ENCODE measurements around the gene LRRC43.

The LRRC43 gene

GRCh38 chr12:122203301-122204166, 20.6 kb downstream of the LRRC43 start, which contains the start of gene B3GNT4:
B3GNT4 (plus strand) TSS chr12:122203709; CDS start chr12:122204619, 910 bp downstream.
- Histone ChIP-seq H3K14ac (ENCODE audit: low read length) (peak within 1 kb of the TSS; percentile 71), H3K9ac (ENCODE audit: low read depth, low read length, poor library complexity) (peak within 1 kb of the TSS; percentile 71), H3K27me3 (ENCODE audit: control insufficient read depth in 3 of 3, insufficient read depth in 3 of 3, low read depth in 1 of 3, low read length in 3 of 3) (peaks cover 5 to 59% (median 32%) of the 10 kb centered on the region in 3 experiments), H3K23ac (ENCODE audit: low read depth, low read length, poor library complexity) (peak within 1 kb of the TSS; percentile 85), H2AFZ (ENCODE audit: low read length) (peak within 1 kb of the TSS; percentile 90), H3K9me3 (replicated peaks in 1 of 2; ENCODE audit: control insufficient read depth in 2 of 2, insufficient read depth in 1 of 2, low read depth in 1 of 2, low read length in 2 of 2) (no peaks in the 10 kb centered on the region), H3K4ac (ENCODE audit: low read length) (no peak within 1 kb of the TSS), H4K8ac (ENCODE audit: low read depth, low read length) (no peak within 1 kb of the TSS), H2BK120ac (ENCODE audit: low read depth, low read length) (no peak within 1 kb of the TSS), H4K91ac (ENCODE audit: low read depth, low read length, poor library complexity) (no peak within 1 kb of the TSS), H2BK12ac (ENCODE audit: low read length) (peak within 1 kb of the TSS; percentile 58), H3K36me3 (replicated peaks in 1 of 2; ENCODE audit: control insufficient read depth in 2 of 2, insufficient read depth in 2 of 2, low read length in 2 of 2) (peaks cover 18 to 23% of the 10 kb centered on the region in 2 donors), H3K4me1 (ENCODE audit: control insufficient read depth in 2 of 2, insufficient read depth in 1 of 2, low read depth in 1 of 2, low read length in 2 of 2) (peaks cover 0 to 5% of the 10 kb centered on the region in 2 donors), H2BK5ac (ENCODE audit: low read length) (peak within 1 kb of the TSS; percentile 21), H3K18ac (ENCODE audit: low read length) (peak within 1 kb of the TSS; percentile 96), H3K27ac (replicated peaks; ENCODE audit: low read length) (no peak within 1 kb of the TSS), H2BK15ac (ENCODE audit: low read length) (peak within 1 kb of the TSS; percentile 49), H3K79me1 (ENCODE audit: low read depth, low read length) (no peaks in the 10 kb centered on the region), H3K4me2 (ENCODE audit: insufficient read depth, low read length, poor library complexity, severe bottlenecking) (peak within 1 kb of the TSS; percentile 97), H3K4me3 (ENCODE audit: low read length in 2 of 2) (peak within 1 kb of the TSS; percentile 49 to 90), H2AK5ac (ENCODE audit: low read depth, low read length) (no peak within 1 kb of the TSS)
- no peak for DNase-seq (ENCODE audit: low spot score)
- no CpG with 5 or more reads among the region's 104 CpGs for WGBS, 2 donors (ENCODE audit: extremely low coverage in 2 of 2, insufficient read length in 2 of 2, insufficient replicate concordance in 1 of 2)

DNA sequence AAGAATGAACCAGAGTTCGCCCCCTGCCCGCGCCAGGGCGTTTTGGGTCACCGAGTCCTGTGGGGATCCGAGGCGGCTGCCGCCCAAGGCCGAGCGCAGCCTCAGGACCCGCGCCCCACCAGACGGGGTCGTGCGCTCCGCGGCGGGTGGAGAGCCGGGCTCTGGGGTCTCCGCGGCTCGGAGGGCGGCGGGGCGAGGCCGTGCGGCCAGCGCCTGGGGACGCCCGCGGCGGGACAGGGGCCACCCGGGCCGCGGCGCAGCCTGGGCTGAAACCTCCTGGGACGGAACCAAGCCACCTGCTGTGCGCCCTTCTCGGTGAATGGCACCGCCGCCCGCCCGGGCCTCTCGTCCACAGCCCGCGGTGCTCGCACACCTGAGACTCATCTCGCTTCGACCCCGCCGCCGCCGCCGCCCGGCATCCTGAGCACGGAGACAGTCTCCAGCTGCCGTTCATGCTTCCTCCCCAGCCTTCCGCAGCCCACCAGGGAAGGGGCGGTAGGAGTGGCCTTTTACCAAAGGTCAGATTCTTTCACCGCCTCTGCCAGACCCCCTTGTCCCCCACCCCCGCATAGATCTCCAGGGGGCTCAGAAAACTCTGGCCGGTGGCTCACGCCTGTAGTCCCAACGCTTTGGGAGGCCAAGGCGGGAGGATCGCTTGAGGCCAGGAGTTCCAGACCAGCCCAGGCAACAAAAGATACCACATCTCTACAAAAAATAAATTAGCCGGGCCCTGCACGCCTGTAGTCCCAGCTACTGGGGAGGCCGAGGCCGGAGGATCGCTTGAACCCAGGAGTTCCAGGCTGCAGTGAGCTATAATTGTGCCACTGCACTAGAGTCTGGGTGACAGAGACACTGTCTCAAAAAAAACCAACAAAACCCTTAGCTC, 21.5 kb downstream of the LRRC43 start:
- Histone ChIP-seq H3K36me3 (replicated peaks in 1 of 2; ENCODE audit: control insufficient read depth in 2 of 2, insufficient read depth in 2 of 2, low read length in 2 of 2) (peaks cover 20 to 32% of the 10 kb centered on the region in 2 donors), H3K4ac (ENCODE audit: low read length) (no peak overlapping the region), H3K14ac (ENCODE audit: low read length) (peak overlapping the region; percentile 71), H3K9ac (ENCODE audit: low read depth, low read length, poor library complexity) (peak overlapping the region; percentile 68), H4K91ac (ENCODE audit: low read depth, low read length, poor library complexity) (no peak overlapping the region), H2AK5ac (ENCODE audit: low read depth, low read length) (no peak overlapping the region), H4K8ac (ENCODE audit: low read depth, low read length) (no peak overlapping the region), H3K4me1 (ENCODE audit: control insufficient read depth in 2 of 2, insufficient read depth in 1 of 2, low read depth in 1 of 2, low read length in 2 of 2) (peaks cover 0 to 5% of the 10 kb centered on the region in 2 donors), H3K23ac (ENCODE audit: low read depth, low read length, poor library complexity) (peak overlapping the region; percentile 85), H3K27ac (replicated peaks; ENCODE audit: low read length) (no peak overlapping the region), H3K9me3 (replicated peaks in 1 of 2; ENCODE audit: control insufficient read depth in 2 of 2, insufficient read depth in 1 of 2, low read depth in 1 of 2, low read length in 2 of 2) (no peaks in the 10 kb centered on the region), H2BK12ac (ENCODE audit: low read length) (peak overlapping the region; percentile 58), H2BK5ac (ENCODE audit: low read length) (peak overlapping the region; percentile 21), H3K79me1 (ENCODE audit: low read depth, low read length) (no peaks in the 10 kb centered on the region), H3K4me2 (ENCODE audit: insufficient read depth, low read length, poor library complexity, severe bottlenecking) (peak overlapping the region; percentile 97), H2BK15ac (ENCODE audit: low read length) (peak overlapping the region; percentile 49), H2BK120ac (ENCODE audit: low read depth, low read length) (no peak overlapping the region), H2AFZ (ENCODE audit: low read length) (peak overlapping the region; percentile 90), H3K18ac (ENCODE audit: low read length) (peak overlapping the region; percentile 85), H3K4me3 (ENCODE audit: low read length in 2 of 2) (peak overlapping the region; percentile 49 to 90), H3K27me3 (ENCODE audit: control insufficient read depth in 3 of 3, insufficient read depth in 3 of 3, low read depth in 1 of 3, low read length in 3 of 3) (peaks cover 5 to 59% (median 32%) of the 10 kb centered on the region in 3 experiments)
- no peak for DNase-seq (ENCODE audit: low spot score)
- no CpG with 5 or more reads among the region's 71 CpGs for WGBS, 2 donors (ENCODE audit: extremely low coverage in 2 of 2, insufficient read length in 2 of 2, insufficient replicate concordance in 1 of 2)

DNA sequence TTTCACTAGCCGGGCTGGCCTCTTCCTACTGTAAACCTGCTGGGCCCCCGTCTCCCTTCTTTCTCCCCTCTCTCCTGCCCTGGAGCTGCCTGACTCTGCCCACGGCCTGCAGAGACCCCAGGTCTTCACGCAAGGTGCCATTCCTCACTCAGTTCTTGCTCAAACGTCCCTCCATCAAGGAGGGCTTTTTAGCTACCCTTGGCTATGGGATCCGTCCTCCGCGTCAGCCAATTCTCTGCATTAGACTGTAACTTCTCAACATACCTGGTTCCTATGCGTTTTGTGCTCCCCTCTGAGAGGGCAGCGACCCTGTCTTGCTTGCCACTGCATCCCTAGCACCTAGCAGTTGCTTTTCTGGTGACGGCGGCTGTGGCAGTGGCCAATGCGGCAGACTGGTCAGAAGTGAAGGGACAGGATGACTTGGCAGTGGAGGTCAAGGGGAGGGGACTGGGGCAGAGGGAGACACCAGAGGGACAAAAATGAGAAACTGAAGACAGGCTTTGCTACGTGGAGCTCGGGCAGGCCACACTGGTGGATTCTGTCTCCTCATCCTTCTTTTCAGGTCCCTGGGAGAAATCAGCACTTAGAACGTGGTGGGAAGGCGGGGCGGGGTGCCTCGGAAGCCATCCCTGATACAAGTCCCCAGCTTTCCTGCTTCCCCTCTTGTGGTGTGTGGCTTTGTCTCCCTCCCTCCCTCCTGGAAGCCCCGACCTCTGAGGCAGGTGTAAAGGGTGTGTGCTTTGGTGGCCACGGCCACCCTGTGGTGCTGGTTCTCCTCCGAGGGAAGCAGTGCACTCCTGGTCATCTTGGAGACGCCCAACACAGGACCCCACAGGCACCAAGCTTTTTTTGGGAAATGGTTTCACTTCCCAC, 22.4 kb downstream of the LRRC43 start:
- Histone ChIP-seq H2BK5ac (ENCODE audit: low read length) (no peak overlapping the region), H2BK12ac (ENCODE audit: low read length) (no peak overlapping the region), H3K4me2 (ENCODE audit: insufficient read depth, low read length, poor library complexity, severe bottlenecking) (no peak overlapping the region), H3K36me3 (replicated peaks in 1 of 2; ENCODE audit: control insufficient read depth in 2 of 2, insufficient read depth in 2 of 2, low read length in 2 of 2) (peaks cover 25 to 40% of the 10 kb centered on the region in 2 donors), H3K79me1 (ENCODE audit: low read depth, low read length) (no peaks in the 10 kb centered on the region), H2BK15ac (ENCODE audit: low read length) (no peak overlapping the region), H3K18ac (ENCODE audit: low read length) (peak overlapping the region; percentile 60), H3K9me3 (replicated peaks in 1 of 2; ENCODE audit: control insufficient read depth in 2 of 2, insufficient read depth in 1 of 2, low read depth in 1 of 2, low read length in 2 of 2) (no peaks in the 10 kb centered on the region), H4K91ac (ENCODE audit: low read depth, low read length, poor library complexity) (no peak overlapping the region), H2AK5ac (ENCODE audit: low read depth, low read length) (peak overlapping the region; percentile 41), H3K9ac (ENCODE audit: low read depth, low read length, poor library complexity) (no peak overlapping the region), H3K23ac (ENCODE audit: low read depth, low read length, poor library complexity) (no peak overlapping the region), H4K8ac (ENCODE audit: low read depth, low read length) (no peak overlapping the region), H2BK120ac (ENCODE audit: low read depth, low read length) (no peak overlapping the region), H3K14ac (ENCODE audit: low read length) (no peak overlapping the region), H3K4me3 (ENCODE audit: low read length in 2 of 2) (peak overlapping the region in 1 of 2 donors; percentile 10), H2AFZ (ENCODE audit: low read length) (no peak overlapping the region), H3K27ac (replicated peaks; ENCODE audit: low read length) (no peak overlapping the region), H3K4ac (ENCODE audit: low read length) (no peak overlapping the region), H3K27me3 (ENCODE audit: control insufficient read depth in 3 of 3, insufficient read depth in 3 of 3, low read depth in 1 of 3, low read length in 3 of 3) (peaks cover 5 to 50% (median 32%) of the 10 kb centered on the region in 3 experiments), H3K4me1 (ENCODE audit: control insufficient read depth in 2 of 2, insufficient read depth in 1 of 2, low read depth in 1 of 2, low read length in 2 of 2) (peaks cover 0 to 5% of the 10 kb centered on the region in 2 donors)
- DNase-seq (ENCODE audit: low spot score), result no peak
- no CpG with 5 or more reads among the region's 23 CpGs for WGBS, 2 donors (ENCODE audit: extremely low coverage in 2 of 2, insufficient read length in 2 of 2, insufficient replicate concordance in 1 of 2)
